GM21390 (cell line): ENCODE data around the gene NR2F6.
A peak's percentile ranks its signal among the peaks of the same experiment; 100 is the strongest.
"Not testable (repeated sequence)": the region's sequence is repeated elsewhere in the genome, so short reads cannot be mapped to it uniquely, and the experiment has no call there.

Source experiments
- ATAC-seq: cut with Tn5 transposase; IDR thresholded peaks from one replicate; pipeline ENCODE4 v1.9.1; 2021; ENCODE audit not compliant: unreplicated experiment

NR2F6 gene

DNA sequence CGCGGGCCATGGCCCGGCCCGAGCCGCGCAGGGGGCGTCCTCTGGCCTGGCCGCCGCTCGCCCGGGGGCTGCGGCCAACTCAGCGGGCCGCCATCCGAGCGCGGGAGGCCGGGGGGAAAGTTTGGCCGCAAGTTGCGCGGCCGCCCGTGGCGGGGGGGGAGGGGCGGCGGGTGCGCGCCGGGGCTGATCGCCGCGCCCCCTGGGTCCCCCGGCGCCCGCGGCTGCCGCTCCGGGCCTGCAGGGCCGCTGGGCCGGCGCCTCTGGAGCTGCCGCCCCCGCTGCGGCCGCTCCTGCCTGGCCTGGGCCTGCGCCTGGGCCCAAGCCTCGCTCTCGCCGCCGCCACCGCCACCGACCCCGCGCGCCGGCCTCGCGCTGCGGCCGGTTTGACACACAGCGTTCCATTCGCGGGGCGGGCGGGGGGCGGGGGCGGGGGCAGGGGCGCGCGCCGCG lies at the start of gene NR2F6:
Gene NR2F6 (minus strand): TSS at position 385 of the 450 bp plus-strand sequence. CDS start 699 bp downstream, outside the sequence.
- ATAC-seq = no peak

DNA sequence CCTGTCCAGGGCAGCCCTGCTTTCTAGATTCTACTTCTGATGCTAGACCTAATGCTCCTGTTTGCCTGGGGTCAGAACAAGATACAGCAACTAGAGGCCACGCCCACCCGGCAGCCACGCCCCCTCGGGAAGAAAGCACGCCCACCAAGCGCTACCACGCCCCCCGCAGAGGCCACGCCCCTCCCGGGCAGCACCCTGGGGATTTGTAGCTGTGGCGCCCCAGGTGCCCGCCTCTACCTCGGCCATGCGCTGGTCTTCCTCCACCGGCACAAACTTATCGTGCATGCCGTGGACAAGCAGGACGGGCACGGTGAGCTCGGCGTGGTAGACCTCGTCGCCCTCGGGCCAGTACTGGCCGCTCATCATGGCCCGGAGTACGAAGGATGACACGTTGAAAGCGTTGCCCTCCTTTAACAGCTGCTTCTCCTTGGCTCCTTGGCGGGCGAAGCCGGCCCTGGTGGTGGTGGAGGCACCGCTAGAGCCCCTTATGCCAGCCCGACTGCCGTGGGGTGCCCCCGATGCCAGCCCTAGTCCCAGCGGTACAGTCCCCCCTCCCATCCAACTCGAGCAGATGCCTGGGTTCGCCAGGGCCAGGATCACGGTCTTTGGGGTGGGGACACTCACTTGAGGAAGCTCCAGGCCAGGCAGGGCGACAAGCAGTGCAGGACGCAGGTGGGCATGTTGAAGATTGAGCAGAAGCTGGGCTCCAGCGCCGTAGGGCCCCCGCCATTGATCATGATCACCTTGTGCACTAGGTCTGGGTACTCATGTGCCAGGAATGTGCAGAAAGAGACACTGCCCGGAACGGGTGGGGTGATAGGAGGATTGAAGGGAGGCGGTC lies 48.6 kb upstream of the NR2F6 start:
- ATAC-seq = no peak

DNA sequence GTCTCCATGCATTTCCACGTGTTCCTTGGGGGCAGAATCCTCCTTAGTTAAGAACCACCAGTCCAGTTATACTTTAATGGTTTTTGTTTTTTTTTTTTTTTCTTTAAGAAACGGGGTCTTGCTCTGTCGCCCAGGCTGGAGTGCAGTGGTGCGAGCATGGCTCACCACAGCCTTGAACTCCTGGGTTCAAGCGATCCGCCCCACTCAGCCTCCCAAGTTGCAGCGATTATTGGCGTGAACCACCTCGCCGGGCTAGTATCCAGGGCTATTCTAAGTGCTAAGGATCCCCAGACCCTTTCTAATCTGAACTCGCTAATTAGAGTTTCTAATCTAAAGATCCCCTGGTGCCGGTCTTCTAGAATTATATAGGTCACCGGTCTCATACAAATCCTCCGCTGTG lies 47.9 kb upstream of the NR2F6 start:
- no peak for ATAC-seq

DNA sequence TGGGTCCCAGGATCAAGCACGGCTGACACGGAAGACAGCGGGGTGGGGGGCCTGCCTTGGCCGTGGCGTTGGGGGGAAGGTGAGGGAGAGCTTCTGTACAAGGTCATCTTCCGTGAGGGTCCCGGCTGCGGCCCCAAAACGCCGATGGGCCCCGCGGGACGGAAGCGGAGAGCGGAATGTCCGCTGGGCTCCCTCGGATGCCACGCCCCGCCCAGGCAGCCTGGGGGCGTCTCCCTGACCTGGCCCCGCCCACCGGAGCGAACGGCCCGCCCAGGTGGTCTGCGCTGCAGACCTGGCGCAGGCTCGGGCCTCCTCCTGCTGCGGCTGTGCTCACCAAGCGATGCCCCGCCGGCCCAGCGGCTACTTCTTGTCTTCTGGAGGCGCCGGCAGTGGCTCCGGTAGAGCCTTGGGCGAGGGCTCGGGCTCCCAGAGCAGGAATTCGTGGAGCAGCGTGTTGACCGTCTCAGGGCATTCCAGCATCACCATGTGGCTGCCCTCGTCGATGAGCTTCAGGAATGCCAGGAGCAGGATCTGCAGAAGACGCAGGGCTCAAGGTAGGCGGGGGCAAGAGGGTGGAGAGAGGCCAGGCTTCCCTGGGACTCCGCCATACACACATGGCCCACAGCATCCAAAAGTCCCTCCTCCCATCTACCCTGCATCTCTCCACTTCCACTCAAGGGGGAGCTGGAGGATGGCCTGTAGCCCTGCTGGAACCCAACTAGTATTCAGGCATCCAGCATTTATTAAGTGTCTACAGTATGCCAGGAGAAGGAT lies 46.8 kb upstream of the NR2F6 start:
- ATAC-seq = peak; percentile 73

DNA sequence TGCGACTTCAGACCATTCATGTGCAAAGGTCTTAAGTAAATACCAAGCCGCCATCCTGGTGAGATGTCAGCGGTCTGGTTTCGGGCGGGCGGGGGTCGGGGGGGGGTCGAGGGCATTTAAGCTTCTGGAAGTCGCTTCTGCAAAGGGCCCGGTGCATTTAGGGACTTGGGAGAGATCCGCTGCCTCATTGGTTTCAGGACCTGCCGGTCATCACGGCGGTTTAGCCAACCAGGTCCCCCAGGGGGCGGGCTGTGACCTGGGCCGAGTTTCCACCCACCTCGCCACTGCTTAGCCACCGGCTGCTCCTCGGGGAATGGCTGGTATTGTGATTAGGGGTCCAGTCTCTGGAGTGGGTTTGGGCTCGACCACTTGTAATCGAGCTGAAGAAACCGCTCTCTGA lies 43.8 kb upstream of the NR2F6 start:
- no peak for ATAC-seq

DNA sequence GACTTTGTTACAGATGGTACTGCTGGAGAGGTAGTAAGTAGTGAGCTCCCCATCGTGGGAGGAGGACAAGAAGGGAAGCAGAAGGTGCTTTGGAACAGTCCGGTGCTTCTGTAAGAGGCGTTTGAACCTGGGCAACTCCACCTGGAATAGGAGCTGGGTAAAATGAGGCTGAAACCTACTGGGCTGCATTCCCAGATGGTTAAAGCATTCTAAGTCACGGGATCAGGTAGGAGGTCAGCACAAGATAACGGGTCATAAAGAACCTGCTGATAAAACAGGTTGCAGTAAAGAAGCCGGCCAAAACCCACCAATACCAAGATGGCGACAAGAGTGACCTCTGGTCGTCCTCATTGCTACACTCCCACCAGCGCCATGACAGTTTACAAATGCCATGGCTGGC lies 41.0 kb upstream of the NR2F6 start:
- ATAC-seq = no peak

DNA sequence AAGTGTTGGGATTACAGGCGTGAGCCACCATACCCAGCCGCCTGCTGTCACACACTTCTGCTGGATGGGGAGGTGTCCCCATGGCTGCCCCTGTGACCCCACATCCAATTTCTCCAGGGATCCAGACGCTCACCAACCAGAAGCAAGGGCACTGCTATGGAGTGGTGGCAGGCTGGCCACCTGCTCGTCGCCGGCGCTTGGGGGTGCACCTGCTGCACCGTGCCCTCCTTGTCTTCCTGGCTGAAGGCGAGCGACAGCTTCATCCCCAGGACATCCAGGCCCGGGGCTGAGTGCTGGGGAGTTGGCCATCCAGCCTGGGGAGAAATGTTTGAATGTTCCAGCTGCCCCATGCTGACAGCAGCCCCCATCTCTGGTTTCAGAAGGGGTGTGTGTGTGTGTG lies 40.5 kb upstream of the NR2F6 start:
- ATAC-seq = no peak

DNA sequence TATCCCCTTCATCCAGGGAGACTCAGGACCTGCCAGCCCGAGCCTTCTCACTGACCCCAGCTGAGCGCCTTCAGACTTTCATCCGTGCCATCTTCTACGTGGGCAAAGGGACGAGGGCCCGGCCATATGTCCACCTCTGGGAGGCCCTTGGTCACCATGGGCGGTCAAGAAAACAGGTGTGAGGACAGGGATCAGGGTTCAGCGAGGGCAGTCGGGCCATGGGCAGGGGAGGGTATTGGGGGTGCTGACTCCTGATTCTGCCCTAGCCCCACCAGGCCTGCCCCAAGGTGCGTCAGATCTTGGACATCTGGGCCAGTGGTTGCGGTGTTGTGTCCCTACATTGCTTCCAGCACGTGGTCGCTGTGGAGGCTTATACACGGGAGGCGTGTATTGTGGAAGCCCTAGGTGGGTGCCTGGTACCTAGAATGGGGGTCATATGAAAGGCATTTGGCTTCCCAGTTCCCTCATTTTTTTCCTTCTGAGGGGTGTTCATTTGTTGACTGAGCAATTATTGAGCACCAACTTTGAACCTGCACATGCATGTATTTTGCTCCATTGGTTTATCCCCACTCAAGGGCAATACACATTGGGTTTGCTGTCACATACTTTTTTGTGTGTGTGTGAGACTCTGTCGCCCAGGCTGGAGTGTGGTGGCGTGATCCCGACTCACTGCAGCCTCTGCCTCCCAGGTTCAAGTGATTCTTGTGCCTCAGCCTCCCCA lies 39.9 kb upstream of the NR2F6 start:
- no peak for ATAC-seq

DNA sequence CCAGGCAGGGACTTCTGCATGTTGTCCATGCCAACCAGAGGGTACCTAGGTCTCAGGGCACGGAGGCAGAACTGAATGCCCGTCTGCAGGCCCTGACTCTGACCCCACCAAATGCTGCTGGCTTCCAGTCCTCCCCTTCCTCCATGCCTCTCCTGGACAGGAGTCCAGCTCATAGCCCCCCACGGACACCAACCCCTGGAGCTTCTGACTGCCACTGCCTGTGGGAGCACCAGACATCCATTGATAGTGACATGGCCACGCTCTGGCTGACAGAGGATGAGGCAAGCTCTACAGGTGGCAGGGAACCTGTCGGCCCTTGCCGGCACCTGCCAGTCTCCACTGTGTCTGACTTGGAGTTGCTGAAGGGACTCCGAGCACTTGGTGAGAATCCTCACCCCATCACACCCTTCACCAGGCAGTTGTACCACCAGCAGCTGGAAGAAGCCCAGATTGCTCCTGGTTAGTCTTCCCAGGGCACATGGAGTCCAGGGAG lies 37.8 kb upstream of the NR2F6 start:
- no peak for ATAC-seq

DNA sequence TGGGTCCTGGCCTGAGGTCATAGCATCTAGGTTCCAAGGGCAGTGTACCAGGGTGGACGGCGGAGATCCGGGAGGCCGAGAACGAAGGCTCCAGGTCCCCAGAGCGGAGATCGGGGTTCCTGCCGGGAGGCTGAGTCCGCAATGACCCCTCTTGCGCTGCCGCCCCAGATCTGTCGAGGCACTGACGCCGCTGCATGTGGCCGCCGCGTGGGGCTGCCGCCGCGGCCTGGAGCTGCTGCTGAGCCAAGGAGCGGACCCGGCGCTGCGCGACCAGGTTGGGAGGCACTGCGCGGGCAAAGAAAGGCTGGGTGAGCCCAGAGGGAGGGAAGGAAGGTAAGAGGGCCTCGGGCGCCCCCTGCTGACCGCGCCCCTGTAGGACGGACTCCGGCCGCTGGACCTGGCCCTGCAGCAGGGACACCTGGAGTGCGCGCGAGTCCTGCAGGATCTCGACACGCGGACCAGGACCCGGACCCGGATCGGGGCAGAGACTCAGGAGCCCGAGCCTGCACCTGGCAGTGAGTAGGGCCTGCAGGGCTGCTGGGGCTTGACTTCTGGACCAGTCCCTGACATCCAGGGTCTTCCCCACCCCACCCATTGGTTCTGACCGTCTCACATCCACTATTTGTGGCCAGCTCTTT lies 36.9 kb upstream of the NR2F6 start:
- no peak for ATAC-seq

DNA sequence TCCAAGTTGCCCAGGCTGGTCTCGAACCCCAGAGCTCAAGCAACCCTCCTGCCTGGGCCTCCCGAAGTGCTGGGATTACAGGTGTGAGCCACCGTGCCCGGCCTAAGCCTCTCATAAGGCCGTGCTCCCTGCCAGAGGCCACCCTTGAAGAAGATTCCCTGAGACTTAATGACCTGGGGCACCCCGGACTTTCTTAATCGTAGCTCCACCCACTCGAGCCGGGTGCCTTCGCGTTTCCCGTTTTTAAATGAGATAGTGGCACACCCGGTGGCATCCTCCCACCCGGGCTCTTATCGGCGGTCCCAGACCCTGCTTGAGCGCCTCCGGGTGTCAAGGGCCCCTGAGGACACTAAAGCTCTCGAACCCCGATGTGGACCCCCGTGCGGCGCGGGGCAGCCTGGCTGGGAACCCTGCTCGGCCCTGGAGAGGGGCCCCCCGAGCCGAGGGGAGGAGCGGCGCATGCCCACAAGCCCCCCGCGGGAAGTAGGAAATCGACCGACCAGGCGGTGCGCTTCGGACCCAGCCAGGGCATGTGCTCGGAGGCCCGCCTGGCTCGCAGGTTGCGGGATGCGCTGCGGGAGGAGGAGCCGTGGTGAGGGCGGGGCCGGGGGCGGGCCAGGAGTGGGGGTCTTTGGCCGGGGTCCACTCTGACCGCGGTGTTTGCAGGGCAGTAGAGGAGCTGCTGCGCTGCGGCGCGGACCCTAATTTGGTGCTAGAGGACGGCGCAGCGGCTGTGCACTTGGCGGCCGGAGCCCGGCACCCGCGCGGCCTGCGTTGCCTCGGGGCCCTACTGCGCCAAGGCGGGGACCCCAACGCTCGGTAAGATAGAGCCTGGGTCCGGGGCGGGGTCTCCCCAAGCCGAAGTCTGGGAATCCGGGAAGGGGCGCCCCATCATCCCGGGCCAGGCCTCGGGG lies 35.9 kb upstream of the NR2F6 start, which contains the start of gene ANKLE1:
Gene ANKLE1 (plus strand): TSS at position 511 of the 914 bp plus-strand sequence. CDS start 20 bp downstream, at position 531.
- no peak for ATAC-seq

DNA sequence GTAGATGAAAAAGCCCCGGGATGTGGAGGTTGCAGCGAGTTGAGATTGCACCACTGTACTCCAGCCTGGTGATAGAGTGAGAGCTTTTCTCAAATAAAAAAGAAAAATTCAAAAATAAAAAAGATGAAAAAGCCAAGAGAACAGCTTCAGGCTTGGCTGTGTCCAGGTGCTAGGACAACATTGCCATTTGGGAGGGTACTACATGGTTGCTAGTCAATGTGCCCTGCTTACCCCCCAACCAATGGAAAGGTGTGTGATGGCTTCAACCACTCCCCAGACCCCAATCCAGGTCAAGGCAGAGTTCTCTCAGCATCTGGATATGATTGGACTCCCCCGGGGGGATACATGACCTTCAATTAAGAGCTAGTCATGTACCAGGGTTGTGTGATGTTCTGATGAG lies 33.7 kb upstream of the NR2F6 start:
- no peak for ATAC-seq

DNA sequence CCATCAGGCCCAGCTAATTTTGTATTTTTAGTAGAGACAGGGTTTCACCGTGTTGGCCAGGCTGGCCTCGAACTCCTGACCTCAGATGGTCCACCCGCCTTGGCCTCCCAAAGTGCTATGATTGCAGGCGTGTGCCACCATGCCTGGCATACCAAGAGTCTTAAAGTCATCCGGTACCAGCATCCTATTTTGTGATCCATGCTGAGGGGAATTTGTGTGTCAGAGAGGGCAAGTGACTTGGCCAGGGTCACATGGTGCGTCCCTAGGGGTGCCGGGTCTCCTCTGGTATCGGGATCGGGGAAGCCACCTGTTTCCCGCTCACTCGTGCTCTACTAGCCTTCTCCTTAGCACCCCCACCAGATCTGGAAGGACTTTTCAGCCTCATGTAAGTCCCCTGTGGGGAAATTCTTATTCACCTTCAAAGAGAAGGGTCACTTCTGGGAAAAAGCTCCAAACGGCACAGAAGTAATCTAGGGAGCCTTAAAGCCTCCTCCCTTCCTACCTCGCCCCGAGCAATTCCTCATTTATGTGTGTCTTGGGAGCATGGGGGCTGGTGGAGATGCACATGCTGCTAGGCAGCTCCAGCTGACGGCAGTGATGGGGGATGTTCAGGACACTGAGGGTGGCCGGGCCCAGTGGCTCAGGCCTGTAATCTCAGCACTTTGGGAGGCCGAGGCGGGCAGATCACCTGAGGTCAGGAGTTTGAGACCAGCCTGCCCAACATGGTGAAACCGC lies 29.9 kb upstream of the NR2F6 start:
- no peak for ATAC-seq

DNA sequence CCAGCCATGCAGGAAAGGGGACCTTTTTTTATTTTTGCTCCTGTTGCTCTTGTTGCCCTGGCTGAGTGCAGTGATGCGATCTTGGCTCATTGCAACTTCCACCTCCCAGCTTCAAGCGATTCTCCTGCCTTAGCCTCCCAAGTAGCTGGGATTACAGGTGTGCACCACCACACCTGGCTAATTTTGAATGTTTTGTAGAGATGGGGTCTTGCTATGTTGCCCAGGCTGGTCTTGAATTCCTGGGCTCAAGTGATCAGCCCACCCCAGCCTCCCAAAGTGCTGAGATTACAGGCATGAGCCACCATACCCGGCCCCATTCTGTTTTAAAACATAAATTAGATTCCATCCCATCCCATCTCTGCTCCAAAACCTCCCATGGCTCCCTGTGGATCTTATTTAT lies 29.2 kb upstream of the NR2F6 start:
- not testable (repeated sequence) for ATAC-seq

DNA sequence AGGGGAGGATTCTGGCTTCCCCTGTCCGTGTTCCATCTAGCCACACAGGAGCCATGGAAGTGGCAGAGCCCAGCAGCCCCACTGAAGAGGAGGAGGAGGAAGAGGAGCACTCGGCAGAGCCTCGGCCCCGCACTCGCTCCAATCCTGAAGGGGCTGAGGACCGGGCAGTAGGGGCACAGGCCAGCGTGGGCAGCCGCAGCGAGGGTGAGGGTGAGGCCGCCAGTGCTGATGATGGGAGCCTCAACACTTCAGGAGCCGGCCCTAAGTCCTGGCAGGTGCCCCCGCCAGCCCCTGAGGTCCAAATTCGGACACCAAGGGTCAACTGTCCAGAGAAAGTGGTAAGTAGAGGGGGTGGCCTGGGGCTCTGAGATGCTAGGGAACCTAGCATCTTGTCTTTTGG lies 23.0 kb upstream of the NR2F6 start:
- ATAC-seq = no peak

DNA sequence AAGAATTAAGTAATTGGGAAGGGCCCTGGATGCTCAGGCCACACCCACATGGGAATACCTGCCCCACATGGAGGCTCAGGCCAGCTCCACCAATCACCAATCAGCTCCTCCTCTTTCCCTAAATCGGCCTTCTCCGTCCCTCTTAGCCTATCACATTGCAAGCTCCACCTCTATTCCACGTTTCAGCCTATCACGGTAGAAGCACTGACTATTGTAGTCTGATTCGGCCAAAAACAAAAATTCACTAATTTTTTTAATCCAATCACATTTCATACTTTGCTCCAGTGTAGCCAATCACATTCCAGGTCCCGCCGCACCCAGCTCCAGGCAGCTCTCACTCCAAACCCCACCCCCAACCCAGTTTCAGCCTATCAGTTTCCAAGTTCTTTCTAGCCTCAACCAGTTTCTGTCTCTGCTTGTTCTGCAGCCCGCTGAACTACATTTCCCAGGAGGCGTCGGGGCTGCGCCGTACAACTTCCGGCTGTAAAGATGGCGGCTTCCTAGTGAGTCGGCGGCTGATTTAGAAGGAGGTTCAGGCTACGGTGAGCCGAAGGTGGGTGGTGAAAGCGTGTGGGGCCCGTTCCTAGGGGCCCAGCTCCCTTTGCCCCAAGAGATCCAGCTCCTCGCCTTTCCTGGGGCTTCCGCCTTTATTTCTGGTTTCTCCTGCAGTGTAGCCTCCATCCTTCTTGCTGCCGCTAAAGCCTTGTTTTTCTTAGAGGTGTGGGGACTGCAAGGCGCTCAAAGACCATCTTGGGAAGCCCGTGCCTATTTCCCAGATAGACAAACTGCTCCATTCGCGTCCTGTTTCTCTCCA lies 21.5 kb upstream of the NR2F6 start, which contains the start of gene BABAM1:
Gene BABAM1 (plus strand): TSS at position 469 of the 814 bp plus-strand sequence. CDS start 1,364 bp downstream, outside the sequence.
- peak; percentile 88 for ATAC-seq

DNA sequence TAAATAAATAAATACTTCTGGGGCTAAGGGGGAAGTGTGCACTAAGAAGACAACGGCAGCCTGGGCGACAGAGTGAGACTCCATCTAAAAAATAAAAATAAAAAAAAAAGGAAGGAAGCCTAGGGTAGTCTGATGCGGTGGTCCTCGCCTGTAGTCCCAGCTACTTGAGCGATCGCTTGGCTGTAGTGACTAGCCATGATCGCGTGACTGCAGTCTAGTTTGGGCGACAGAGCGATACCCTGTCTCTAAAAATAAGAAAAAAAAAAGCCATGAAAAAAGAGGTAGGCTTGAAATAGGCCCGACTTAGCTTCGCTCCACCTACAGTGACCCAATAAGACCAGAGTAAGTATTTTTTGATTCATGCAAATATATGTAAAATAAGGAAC lies 20.9 kb upstream of the NR2F6 start:
- peak; percentile 24 for ATAC-seq

DNA sequence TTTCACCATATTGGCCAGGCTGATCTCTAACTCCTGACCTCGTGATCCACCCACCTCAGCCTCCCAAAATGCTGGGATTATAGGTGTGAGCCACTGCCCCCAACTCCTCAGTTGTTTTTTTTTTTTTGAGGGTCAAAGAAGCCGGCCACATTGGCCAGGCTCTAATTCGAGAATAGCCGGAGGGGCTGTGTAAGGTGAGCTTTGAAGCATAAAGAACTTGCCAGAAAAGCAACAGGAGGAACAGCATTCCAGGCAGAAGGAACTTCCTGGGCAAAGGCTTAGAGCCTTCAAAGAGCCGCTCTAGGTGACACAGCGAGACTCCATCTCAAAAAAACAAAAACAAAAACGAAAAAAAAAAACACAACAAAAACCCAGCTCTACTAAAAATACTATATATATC lies 20.3 kb upstream of the NR2F6 start:
- ATAC-seq = no peak
